DMS53 treated with DMSO at 0.1 percent for 48 hours (cell line): ENCODE data around the gene RTTN.
"Not testable (repeated sequence)": the region's sequence is repeated elsewhere in the genome, so short reads cannot be mapped to it uniquely, and the experiment has no call there.

ENCODE experiments used
- DNase-seq: peaks from one replicate; lab custom pipeline; 2025; ENCODE audit not compliant: unreplicated experiment; lab: John Stamatoyannopoulos, UW

Gene RTTN

DNA sequence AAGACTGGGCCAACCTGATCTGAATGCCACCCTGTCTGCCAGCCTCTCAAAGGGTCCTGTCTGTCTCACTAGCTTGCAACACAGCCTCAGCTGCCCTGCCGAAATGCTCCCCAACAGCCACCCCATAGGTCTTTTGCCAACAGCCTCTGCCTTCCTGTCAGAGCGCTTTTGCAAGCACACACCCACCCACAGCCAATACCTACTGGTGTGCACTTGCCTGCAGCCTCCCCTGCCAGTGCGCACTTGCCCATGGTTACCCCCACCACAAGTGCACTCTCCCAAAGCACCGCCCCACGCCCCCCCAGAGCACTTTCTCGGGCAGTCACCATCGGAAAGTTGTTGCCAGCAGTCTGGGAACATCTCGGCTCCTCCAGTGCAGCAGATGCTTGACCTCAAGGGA lies 48.6 kb downstream of the RTTN start:
- no peak for DNase-seq

GRCh38 chr18:70154591-70155194 lies 50.8 kb downstream of the RTTN start:
- DNase-seq: no peak

DNA sequence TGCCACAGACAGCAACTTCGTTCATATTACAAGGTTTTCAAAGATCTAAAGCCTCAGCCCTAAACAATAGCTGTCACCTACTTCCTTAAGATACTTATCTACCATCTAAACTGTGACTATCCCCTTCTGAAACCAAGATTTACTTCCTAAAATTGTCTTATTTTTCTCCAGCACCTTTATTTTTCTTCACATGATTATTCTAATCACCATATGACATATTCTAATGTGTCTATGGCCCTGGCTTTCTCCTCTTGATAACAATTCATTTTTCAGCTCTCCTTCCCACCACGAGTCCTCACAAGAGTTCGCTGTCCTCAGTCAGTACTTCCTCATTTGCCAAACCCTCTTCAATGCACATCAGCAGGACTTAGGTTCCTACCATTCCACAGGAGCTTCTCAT lies 53.9 kb downstream of the RTTN start:
- DNase-seq: no peak

DNA sequence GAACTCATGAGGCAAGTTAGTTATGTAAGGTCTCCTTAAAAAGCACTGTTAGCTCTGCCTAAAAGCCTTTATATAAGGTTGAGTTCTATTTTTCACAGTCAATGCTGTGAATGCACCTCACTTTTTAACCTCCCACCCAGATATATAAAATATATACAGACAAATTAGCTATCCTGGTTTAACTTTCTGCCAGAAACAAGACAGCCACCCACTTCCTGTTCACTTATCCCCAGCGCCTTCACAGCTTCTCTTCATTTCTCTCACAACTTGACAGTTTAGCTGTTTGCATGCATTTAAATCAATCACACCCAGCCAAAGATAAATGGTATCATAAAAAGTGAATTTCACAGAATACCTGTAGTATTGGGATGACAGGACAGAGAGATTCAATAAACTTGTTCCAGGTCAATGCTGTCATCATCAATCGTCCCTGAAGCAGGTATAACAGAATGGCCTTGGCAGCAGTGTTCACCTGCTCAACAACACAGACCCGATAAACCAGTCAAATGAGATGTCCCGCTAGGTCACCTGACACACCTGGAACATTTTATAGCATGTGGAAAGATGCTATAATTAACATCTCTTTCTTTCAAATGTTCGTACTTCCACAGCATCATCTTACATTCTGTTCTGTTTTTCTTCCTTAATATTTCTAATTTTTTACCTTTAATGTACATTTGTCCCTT lies 55.7 kb downstream of the RTTN start:
- no peak for DNase-seq

- no peak for DNase-seq
Measured at GRCh38 chr18:70149156-70149555, 56.3 kb downstream of the RTTN start.

- DNase-seq: no peak
Measured at GRCh38 chr18:70148039-70148938, 57.2 kb downstream of the RTTN start.

DNA sequence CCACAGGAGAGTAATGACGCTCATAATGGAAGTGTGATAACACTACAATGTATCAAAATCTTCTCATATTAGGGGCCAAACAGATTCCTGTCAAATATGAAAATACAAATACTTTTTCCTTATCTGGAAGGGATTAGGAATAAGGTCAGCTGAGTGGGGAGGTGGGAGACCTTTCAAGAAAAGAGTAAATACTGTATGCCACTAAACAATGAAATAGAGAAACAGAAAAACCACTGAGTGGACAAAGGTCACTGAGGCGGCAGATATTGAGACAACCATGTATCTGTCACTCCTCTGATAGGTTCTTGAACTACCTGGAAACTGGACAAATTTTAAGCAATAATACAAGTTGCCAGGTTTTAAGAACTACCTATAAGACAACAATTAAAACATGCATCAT lies 59.3 kb downstream of the RTTN start:
- no peak for DNase-seq

DNA sequence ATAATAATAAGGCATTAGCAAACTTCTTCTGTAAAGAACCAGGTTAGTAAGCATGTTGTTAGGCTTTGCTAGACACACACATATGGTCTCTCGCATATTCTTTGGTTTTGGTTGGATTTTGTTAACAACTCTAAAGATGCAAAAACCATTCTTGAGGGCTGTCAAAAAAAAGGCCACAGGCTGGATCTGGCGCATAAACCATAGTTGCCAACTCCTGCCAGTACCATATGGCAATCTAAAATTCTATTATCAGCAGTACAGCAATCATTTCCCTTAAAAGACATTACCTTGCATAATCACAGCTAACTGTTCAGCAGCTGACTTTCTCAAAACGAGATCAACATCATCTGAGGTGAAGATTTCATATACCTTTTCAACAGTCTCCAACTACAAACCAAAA lies 63.5 kb downstream of the RTTN start:
- no peak for DNase-seq

- no peak for DNase-seq
Measured at GRCh38 chr18:70139138-70139537, 66.3 kb downstream of the RTTN start.

DNA sequence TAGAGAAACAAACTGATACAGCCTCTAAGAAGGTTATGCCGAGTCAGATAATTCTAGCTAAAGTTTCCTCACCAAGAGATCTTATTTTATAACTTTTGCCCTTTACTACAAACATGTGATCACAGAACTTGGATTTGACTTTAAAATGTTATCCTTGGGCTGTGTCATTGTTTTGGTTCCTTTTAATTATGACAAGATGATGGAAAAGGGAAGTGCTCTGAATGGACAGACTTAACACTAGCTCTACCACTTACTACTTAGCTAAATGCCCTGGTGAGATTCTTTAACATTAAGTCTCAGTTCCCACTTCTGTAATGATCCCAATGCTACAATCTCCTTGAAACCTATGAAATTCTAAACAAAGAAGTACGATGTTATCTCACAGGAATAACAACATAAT lies 69.9 kb downstream of the RTTN start:
- DNase-seq: no peak

DNA sequence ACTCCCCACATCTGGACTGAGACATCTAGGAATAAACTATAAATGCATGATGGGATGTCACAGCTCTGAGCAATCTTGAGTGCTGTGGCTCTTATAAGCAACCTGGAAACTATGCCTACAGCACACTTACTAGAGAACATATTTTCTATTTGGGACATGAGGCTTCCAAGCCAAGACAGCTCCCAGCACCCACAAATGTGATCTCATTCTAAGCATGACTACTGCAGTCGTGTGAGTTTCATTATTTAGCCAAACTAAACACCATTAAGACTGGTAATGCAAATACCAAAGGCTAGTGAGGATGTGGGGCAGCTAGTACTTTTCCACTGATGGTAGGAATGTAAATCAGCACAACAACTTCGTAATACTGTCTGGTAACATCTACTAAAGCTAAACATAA lies 72.5 kb downstream of the RTTN start:
- DNase-seq: no peak

- DNase-seq: no peak
Measured at GRCh38 chr18:70128271-70128670, 77.2 kb downstream of the RTTN start.

DNA sequence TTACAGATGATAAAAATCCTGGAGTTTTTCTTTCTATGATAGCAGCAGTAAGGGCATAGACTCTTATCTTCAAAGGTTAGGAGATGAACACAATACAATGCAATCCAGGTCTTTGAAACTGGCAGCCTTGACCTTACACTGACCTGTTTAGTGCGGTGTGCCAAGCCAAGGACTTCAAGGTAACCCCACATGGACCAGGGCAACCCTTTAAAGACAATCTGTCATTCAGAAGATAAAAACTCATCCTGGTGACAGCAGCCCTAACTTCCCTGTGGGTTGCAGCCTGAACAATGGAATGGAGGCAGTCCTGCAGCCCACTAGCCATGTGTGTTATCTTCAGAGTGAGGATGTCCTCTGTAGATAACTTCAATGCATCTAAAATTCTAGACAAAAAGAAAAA lies 78.1 kb downstream of the RTTN start:
- no peak for DNase-seq

DNA sequence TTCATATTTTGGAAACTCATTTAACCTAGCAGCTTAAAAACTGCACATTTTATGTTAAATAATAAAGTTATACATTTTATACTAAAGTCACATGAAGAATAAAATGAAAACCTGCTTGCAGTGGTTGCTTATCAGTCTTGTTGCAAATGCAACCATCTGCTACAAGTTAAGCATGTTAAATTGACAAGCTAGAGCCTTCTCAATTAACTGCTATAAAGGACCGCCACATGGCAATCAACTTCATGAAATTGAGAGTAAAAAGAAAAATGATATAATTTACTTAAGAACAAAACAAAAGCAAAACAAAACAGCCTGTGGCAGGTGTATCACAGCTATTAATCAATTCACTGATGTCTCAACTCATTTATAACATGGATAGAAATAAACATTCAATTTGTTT lies 78.7 kb downstream of the RTTN start:
- no peak for DNase-seq

GRCh38 chr18:70124139-70124538 lies 81.3 kb downstream of the RTTN start:
- no peak for DNase-seq

GRCh38 chr18:70121842-70122241 lies 83.6 kb downstream of the RTTN start:
- DNase-seq: no peak

- no peak for DNase-seq
Measured at GRCh38 chr18:70116949-70117348, 88.5 kb downstream of the RTTN start.

DNA sequence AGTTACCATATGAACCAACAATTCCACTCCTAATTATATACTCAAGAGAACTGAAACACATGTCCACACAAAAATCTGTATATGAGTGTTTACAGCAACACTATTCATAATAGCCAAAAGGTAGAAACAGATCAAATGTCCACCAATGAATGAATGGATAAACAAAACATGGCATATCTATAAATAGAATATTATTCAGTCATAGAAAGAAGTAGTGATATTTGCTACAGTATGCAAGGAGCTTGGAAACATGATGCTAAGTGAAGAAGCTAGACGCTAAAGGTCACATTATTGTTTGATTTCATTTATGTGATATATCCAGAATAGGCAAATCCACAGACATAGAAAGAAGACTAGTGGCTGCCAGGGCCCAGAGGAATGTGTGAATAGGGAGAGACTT lies 92.0 kb downstream of the RTTN start:
- DNase-seq: no peak

DNA sequence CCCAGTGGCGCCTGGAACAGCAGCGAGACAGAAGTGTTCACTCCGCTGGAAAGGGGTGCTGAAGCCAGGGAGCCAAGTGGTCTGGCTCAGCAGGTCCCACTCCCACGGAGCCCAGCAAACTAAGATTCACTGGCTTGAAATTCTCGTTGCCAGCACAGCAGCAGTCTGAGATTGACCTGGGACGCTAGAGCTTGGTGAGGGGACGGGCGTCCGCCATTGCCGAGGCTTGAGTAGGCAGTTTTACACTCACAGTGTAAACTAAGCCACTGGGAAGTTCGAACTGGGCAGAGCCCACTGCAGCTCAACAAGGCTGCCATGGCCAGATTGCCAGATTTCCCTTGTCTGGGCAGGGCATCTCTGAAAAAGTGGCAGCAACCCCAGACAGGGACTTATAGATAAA lies 94.8 kb downstream of the RTTN start:
- no peak for DNase-seq

GRCh38 chr18:70107091-70107490 lies 98.4 kb downstream of the RTTN start:
- no peak for DNase-seq

- DNase-seq: not testable (repeated sequence)
Measured at GRCh38 chr18:70102854-70103253, 102.6 kb downstream of the RTTN start.

DNA sequence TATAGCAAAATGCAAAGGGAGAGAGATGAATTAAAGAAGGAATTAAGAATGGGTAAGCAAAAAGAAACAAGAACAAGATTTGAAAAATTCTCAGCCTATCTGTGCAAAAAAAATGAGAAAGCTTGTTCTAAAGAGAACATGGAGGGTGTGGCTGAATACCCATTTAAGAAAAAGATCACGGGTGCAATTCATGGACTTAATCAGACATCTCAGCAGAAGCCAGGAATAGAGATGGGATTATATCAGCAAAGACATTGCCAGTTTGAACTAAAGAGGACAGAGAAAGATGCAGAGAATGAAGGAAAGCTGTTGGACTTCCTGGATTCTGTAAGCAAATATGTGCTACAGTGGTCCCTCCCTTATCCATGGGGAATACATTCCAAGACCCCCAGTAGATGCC lies 115.6 kb downstream of the RTTN start:
- no peak for DNase-seq
